SK-N-SH treated with all-trans-retinoic acid at 6 μM for 48 hours (cell line): ENCODE data around the gene LRIT2.

ENCODE experiments used
- ARNTL ChIP-seq: fragments of 450-650 bp; formaldehyde crosslinking; IDR thresholded peaks from 2 replicates; pipeline ENCODE4 v1.5.0; 2020; ENCODE audit warnings: low read depth, mild to moderate bottlenecking, moderate library complexity, borderline replicate concordance
- CSDC2 ChIP-seq: fragments of 250-450 bp; sonication (Bioruptor Pico); IDR thresholded peaks from 2 replicates; pipeline ENCODE4 v1.5.0; 2020; ENCODE audit warnings: mild to moderate bottlenecking, moderate library complexity
- ESRRG ChIP-seq: fragments of 250-450 bp; sonication (Bioruptor Pico); IDR thresholded peaks from 2 replicates; pipeline ENCODE4 v1.6.1; 2021; ENCODE audit warnings: mild to moderate bottlenecking
- ISL1 ChIP-seq: fragments of 250-450 bp; sonication (Bioruptor Pico); IDR thresholded peaks from 2 replicates; pipeline ENCODE4 v2.1.2; 2022; ENCODE audit warnings: mild to moderate bottlenecking, moderate library complexity
- OSR1 ChIP-seq: fragments of 250-450 bp; sonication (Bioruptor Pico); IDR thresholded peaks from 2 replicates; pipeline ENCODE4 v1.8.0; 2022; ENCODE audit warnings: moderate library complexity, mild to moderate bottlenecking, inconsistent platforms
- ZC3H10 ChIP-seq: fragments of 250-450 bp; sonication (Bioruptor Pico); IDR thresholded peaks from 2 replicates; pipeline ENCODE4 v1.5.1; 2021; ENCODE audit warnings: mild to moderate bottlenecking, moderate library complexity
- ZNF8 ChIP-seq: fragments of 450-650 bp; formaldehyde crosslinking; IDR thresholded peaks from 2 replicates; pipeline ENCODE4 v1.5.0; 2020; ENCODE audit warnings: mild to moderate bottlenecking, moderate library complexity
- TF ChIP-seq, protein P1 (sequence below): fragments of 250-450 bp; sonication (Bioruptor Pico); IDR thresholded peaks from 2 replicates; pipeline ENCODE4 v1.8.0; 2020; ENCODE audit warnings: mild to moderate bottlenecking, moderate library complexity, borderline replicate concordance
- TF ChIP-seq, protein P2 (sequence below): fragments of 250-450 bp; sonication (Bioruptor Pico); IDR thresholded peaks from 2 replicates; pipeline ENCODE4 v1.5.1; 2020; ENCODE audit warnings: low read depth, mild to moderate bottlenecking, moderate library complexity
- TF ChIP-seq, protein P3 (sequence below): fragments of 250-450 bp; sonication (Bioruptor Pico); IDR thresholded peaks from 2 replicates; pipeline ENCODE4 v1.5.0; 2020; ENCODE audit warnings: mild to moderate bottlenecking, moderate library complexity

DNA sequence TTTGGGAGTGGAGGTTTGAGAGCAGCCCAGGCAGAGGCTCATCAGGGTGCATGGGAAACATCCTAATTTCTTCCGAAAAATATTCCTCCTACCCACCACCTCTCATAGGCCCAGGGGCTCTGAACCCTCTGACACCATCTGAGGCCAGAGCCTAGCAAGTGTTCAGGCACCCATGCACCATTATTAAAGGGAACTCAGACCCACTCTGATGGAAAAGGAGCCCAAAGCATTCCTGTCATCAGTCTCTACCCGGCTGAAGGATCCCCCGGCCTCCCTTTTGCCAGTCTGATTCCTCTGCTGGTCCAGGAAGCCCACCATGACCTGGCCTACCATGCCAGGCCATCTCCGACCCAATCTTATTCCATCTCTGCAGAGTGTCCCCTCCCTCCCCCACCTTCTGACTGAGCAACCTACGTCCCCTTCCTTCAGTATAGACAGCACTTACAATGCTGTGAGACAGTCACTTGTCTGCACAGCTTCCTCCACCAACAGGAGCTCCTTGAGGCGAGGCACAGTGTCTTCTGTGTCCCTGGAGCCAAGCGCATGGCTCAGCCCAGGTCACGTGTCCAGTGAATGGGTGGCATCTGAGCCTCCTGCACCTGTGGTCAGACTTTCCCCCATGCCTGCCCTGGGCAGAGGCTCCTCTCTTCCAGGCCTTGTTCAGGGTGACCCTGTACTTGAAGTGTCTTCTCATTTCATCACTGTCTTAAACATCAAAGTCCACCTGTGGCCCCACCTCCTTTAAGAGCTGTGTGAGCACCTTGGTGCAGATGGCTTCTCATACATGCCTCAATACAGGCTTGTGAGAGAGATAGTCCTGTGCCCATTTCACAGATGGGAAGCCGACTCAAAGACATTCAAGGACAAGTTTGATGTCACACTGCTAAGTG, 52.6 kb downstream of the LRIT2 start:
- TF ChIP-seq, protein P1, sequence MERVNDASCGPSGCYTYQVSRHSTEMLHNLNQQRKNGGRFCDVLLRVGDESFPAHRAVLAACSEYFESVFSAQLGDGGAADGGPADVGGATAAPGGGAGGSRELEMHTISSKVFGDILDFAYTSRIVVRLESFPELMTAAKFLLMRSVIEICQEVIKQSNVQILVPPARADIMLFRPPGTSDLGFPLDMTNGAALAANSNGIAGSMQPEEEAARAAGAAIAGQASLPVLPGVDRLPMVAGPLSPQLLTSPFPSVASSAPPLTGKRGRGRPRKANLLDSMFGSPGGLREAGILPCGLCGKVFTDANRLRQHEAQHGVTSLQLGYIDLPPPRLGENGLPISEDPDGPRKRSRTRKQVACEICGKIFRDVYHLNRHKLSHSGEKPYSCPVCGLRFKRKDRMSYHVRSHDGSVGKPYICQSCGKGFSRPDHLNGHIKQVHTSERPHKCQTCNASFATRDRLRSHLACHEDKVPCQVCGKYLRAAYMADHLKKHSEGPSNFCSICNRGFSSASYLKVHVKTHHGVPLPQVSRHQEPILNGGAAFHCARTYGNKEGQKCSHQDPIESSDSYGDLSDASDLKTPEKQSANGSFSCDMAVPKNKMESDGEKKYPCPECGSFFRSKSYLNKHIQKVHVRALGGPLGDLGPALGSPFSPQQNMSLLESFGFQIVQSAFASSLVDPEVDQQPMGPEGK (CRISPR knock-in tag) = no peak
- no peak for TF ChIP-seq ESRRG (CRISPR knock-in tag)
- TF ChIP-seq ARNTL (CRISPR knock-in tag) = no peak
- no peak for TF ChIP-seq CSDC2 (CRISPR knock-in tag)
- no peak for TF ChIP-seq ISL1 (CRISPR knock-in tag)
- TF ChIP-seq ZC3H10 (CRISPR knock-in tag) = no peak
- TF ChIP-seq, protein P2, sequence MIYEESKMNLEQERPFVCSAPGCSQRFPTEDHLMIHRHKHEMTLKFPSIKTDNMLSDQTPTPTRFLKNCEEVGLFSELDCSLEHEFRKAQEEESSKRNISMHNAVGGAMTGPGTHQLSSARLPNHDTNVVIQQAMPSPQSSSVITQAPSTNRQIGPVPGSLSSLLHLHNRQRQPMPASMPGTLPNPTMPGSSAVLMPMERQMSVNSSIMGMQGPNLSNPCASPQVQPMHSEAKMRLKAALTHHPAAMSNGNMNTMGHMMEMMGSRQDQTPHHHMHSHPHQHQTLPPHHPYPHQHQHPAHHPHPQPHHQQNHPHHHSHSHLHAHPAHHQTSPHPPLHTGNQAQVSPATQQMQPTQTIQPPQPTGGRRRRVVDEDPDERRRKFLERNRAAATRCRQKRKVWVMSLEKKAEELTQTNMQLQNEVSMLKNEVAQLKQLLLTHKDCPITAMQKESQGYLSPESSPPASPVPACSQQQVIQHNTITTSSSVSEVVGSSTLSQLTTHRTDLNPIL = no peak
- TF ChIP-seq ZNF8 (CRISPR knock-in tag) = no peak
- TF ChIP-seq, protein P3, sequence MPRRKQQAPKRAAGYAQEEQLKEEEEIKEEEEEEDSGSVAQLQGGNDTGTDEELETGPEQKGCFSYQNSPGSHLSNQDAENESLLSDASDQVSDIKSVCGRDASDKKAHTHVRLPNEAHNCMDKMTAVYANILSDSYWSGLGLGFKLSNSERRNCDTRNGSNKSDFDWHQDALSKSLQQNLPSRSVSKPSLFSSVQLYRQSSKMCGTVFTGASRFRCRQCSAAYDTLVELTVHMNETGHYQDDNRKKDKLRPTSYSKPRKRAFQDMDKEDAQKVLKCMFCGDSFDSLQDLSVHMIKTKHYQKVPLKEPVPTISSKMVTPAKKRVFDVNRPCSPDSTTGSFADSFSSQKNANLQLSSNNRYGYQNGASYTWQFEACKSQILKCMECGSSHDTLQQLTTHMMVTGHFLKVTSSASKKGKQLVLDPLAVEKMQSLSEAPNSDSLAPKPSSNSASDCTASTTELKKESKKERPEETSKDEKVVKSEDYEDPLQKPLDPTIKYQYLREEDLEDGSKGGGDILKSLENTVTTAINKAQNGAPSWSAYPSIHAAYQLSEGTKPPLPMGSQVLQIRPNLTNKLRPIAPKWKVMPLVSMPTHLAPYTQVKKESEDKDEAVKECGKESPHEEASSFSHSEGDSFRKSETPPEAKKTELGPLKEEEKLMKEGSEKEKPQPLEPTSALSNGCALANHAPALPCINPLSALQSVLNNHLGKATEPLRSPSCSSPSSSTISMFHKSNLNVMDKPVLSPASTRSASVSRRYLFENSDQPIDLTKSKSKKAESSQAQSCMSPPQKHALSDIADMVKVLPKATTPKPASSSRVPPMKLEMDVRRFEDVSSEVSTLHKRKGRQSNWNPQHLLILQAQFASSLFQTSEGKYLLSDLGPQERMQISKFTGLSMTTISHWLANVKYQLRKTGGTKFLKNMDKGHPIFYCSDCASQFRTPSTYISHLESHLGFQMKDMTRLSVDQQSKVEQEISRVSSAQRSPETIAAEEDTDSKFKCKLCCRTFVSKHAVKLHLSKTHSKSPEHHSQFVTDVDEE (CRISPR knock-in tag) = no peak
- no peak for TF ChIP-seq OSR1 (CRISPR knock-in tag)
